ENCODE measurements around the gene PMAIP1.

PMAIP1 gene

GRCh38 chr18:59911600-59911999, 11.8 kb downstream of the PMAIP1 start:
- no peak for DNase-seq (ENCODE audit: low spot score)
- FAIRE-seq = no peak

GRCh38 chr18:59912007-59912550, 12.3 kb downstream of the PMAIP1 start:
- DNase-seq (ENCODE audit: low spot score) (no peak), FAIRE-seq (no peak)

GRCh38 chr18:59915606-59916005, 15.8 kb downstream of the PMAIP1 start:
- DNase-seq (ENCODE audit: low spot score) = no peak
- no peak for FAIRE-seq

GRCh38 chr18:59916746-59917145, 16.9 kb downstream of the PMAIP1 start:
- FAIRE-seq (no peak), DNase-seq (ENCODE audit: low spot score) (no peak)

- DNase-seq (ENCODE audit: low spot score) = peak; percentile 27
- no peak for FAIRE-seq
These were observed 17.6 kb downstream of the PMAIP1 start for GRCh38 chr18:59917422-59917821.

- DNase-seq (ENCODE audit: low spot score) (peak; percentile 70), FAIRE-seq (peak; percentile 91)
These were observed 18.5 kb downstream of the PMAIP1 start for GRCh38 chr18:59918320-59918755.

GRCh38 chr18:59918997-59919396, 19.2 kb downstream of the PMAIP1 start:
- DNase-seq (ENCODE audit: low spot score) = no peak
- no peak for FAIRE-seq

GRCh38 chr18:59921384-59921891, 21.6 kb downstream of the PMAIP1 start:
- peak; percentile 7 for DNase-seq (ENCODE audit: low spot score)
- no peak for FAIRE-seq

GRCh38 chr18:59923539-59924196, 23.9 kb downstream of the PMAIP1 start:
- no peak for FAIRE-seq
- DNase-seq (ENCODE audit: low spot score) = no peak

- no peak for DNase-seq (ENCODE audit: low spot score)
- FAIRE-seq = no peak
These were observed 26.3 kb downstream of the PMAIP1 start for GRCh38 chr18:59926131-59926530.

GRCh38 chr18:59927246-59927825, 27.5 kb downstream of the PMAIP1 start:
- DNase-seq (ENCODE audit: low spot score) (no peak), FAIRE-seq (no peak)

- FAIRE-seq = no peak
- DNase-seq (ENCODE audit: low spot score) = no peak
These were observed 28.4 kb downstream of the PMAIP1 start for GRCh38 chr18:59928201-59928600.

- DNase-seq (ENCODE audit: low spot score) (no peak), FAIRE-seq (peak; percentile 35)
These were observed 30.0 kb downstream of the PMAIP1 start for GRCh38 chr18:59929621-59930295.

GRCh38 chr18:59932401-59932800, 32.6 kb downstream of the PMAIP1 start:
- no peak for DNase-seq (ENCODE audit: low spot score)

GRCh38 chr18:59938676-59939075, 38.9 kb downstream of the PMAIP1 start:
- FAIRE-seq (no peak), DNase-seq (ENCODE audit: low spot score) (no peak)

More at GRCh38 chr18:59932401-59932800, 32.6 kb downstream of the PMAIP1 start:
- no peak for FAIRE-seq

GRCh38 chr18:59939127-59939526, 39.3 kb downstream of the PMAIP1 start:
- DNase-seq (ENCODE audit: low spot score) (no peak), FAIRE-seq (no peak)

GRCh38 chr18:59940068-59940467, 40.3 kb downstream of the PMAIP1 start:
- no peak for DNase-seq (ENCODE audit: low spot score)
- FAIRE-seq = no peak

- no peak for FAIRE-seq
- no peak for DNase-seq (ENCODE audit: low spot score)
These were observed 41.5 kb downstream of the PMAIP1 start for GRCh38 chr18:59941331-59941730.

GRCh38 chr18:59942601-59943000, 42.8 kb downstream of the PMAIP1 start:
- no peak for DNase-seq (ENCODE audit: low spot score)
- FAIRE-seq = no peak

- DNase-seq (ENCODE audit: low spot score) = no peak
- FAIRE-seq = no peak
These were observed 45.7 kb downstream of the PMAIP1 start for GRCh38 chr18:59945544-59945943.

GRCh38 chr18:59950215-59950944, 50.6 kb downstream of the PMAIP1 start:
- DNase-seq (ENCODE audit: low spot score) (no peak), FAIRE-seq (no peak)

Data from urothelium cell line (cell line).